NOMO-1 treated with dmso at 0.1 percent for 144 hours (cell line): ENCODE data around the gene GPC1.

ENCODE experiments used
- DNase-seq: peaks from one replicate; lab custom pipeline; 2025; ENCODE audit not compliant: unreplicated experiment; lab: John Stamatoyannopoulos, UW

GPC1 gene

DNA sequence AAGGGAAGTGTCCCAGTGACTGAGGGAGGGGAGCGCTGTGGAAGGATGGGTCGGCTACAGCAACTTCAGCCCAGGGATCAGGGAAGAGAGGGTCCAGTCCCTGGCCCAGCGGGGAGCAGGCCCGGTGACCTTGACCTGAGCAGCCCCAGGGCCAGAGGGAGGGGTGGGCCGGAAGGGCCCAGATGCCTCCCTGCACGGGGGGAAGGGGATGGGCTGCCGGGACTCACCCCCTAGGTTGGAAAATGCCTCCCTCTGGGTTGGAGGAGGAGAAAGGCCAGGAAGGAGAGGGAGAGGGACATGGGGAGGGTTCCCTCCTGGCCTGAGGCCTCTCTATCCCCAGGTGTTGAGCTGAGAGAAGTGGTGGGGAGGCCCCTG lies 19.8 kb downstream of the GPC1 start:
- DNase-seq: no peak

DNA sequence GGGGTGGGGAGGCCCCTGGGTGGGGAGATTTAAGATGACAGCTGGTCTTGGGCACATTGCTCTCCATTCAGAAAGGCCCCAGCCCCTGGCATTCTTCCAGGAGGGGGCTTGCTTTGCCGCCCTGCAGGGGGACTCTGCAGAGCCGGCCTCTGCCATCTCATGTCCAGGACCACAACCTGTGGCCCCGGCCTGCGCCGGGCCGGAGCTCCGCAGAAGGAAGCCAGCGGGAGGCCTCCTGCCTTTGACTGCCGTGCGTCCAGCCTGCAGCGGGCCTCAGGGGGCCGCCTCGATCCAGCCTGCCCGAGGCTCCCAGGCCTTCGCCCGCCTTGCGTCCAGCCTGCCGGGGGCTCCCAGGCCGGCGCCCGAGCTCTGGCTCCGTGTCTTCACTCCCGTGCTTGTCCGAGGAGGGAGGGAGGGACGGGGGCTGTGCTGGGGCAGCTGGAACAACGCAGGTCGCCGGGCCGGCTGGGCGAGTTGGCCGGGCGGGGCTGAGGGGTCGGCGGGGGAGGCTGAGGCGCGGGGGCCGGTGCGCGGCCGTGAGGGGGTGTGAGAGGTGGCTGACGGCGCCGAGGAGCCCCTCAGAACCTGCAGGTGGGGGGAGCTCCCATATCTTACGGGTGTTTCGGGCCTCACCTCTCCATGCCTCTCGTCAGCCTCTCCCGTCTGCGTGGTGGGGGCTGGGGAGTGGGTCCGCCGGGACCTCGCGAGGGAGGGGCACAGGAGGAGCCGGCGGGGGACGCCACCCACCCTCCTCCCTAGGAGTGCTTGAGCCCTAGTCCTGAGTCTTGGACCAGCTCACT lies 20.4 kb downstream of the GPC1 start:
- DNase-seq: no peak

- DNase-seq: no peak
These were observed 21.2 kb downstream of the GPC1 start for GRCh38 chr2:240456447-240457222.

- DNase-seq: no peak
These were observed 22.0 kb downstream of the GPC1 start for GRCh38 chr2:240457223-240458043.

DNA sequence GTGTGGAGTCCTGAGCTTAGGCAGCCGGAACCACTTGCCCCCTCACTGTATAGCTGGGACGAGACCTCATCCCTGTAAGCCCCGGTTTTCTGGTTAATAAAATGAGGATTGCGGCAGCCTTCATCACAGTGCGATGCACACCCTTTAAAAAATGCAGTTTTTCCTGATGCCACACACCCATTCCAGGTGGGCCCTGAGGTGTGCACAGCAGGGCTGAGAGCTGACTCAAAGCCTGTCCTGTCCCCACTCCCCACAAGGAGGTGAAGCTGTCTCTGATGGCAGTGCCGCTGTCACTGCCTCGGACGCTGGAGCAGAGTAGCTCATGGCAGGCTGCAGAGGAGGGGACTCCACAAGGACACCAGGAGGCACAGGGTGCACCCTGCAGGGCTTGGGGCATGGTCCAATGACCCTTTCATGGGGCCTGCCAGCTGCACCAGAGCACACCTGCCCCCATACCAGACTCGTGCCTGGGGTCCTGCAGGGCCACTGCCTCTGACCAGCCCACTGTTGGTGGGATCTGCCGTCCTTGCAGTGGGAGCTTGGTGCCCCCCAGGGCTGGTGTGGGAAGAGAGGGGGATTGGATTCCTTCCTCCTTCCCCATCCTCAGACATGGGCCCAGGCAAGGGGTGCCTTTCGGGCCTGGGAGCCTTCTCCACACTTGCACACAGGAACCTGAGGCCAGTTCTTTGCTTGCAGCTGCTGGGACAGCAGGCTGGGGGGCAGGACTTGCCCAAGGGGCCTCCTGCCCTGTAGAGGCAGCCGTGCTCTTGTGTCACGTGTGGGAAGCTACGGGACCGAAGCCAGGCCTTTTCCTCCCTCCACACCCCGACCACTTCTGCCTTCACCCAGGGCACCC lies 22.8 kb downstream of the GPC1 start:
- DNase-seq: no peak

DNA sequence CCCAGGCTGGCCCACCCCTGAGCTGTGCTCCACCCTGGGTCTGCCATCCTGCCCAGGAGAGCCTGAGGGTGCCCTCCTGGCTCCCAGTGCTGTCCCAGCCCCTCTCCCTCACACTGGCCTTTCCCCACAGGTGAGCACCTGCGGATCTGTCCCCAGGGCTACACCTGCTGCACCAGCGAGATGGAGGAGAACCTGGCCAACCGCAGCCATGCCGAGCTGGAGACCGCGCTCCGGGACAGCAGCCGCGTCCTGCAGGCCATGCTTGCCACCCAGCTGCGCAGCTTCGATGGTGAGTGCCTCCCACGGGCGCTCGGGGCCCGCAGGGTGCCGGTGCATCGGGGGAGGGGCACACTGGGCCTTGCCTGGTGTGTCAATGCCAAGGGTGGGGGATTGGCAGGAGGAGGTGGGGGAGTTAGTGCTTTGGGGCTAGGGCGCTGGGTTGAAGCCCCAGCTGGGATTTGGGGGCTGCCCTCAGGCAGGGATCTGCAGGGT lies 23.5 kb downstream of the GPC1 start:
- no peak for DNase-seq

GRCh38 chr2:240459401-240460252 lies 24.2 kb downstream of the GPC1 start:
- DNase-seq: no peak

DNA sequence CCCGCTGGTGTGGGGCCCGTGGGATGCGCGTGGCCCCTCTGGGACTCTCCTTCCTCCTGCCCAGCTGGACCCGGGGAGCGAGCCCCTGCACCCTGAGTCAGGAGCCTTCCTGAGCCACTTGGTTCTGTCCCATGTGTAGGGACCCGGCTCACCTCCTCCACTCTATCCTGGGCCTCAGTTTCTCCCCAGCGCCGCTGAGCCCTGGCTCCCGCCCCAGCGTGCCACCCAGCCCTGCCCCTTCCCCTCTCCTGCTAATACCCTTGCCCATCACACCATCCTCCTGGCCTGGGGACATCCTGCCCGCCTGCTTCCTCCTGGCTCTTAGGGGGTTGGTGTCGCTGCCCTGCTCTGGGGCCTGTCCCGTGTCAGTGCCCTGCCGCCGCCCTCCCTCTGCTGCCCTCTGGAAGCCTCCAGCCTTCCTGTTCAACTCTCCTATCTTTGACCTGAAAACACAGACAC lies 24.8 kb downstream of the GPC1 start:
- DNase-seq: no peak

- DNase-seq: no peak
These were observed 25.4 kb downstream of the GPC1 start for GRCh38 chr2:240460781-240461431.

- DNase-seq: no peak
These were observed 26.1 kb downstream of the GPC1 start for GRCh38 chr2:240461471-240462072.

DNA sequence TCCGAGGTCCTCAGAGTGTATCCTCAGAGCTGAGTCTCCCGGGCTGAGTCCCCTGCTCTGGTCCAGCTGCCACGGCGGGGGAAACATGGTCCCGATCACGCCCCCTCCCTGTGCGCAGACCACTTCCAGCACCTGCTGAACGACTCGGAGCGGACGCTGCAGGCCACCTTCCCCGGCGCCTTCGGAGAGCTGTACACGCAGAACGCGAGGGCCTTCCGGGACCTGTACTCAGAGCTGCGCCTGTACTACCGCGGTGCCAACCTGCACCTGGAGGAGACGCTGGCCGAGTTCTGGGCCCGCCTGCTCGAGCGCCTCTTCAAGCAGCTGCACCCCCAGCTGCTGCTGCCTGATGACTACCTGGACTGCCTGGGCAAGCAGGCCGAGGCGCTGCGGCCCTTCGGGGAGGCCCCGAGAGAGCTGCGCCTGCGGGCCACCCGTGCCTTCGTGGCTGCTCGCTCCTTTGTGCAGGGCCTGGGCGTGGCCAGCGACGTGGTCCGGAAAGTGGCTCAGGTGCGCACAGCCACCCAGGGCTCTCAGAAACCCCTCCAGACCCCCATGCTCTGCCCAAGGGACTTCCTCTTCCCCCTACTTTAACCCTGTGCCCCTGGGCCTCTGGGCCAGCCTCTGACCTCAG lies 26.7 kb downstream of the GPC1 start:
- no peak for DNase-seq

DNA sequence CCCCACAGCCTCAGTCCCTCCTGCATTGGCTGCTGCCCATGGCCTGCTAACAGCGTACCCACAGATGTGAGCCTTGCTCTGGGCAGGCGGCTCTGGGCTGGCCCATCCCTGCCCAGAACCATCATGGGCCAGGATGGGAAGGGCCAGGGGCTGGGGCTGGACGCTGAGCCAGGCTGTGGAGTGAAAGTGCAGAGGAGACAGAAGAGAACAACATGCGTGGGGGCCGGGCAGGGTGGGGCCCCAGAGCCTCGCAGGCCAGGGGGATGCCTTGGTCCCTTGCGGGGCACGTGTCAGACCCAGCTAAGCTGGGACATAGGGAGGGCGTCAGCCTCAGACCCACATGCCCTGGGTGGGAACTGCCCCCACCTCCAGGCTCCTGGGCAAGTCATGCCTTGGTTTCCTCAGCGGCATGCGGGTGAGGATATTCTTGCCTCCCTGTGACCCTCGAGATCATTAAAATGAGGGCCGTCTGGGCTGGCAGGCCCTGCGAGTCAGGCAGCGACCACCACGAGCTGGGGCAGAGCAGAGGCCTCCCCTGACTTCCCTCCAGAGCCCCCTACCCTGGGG lies 27.3 kb downstream of the GPC1 start:
- DNase-seq: no peak

DNA sequence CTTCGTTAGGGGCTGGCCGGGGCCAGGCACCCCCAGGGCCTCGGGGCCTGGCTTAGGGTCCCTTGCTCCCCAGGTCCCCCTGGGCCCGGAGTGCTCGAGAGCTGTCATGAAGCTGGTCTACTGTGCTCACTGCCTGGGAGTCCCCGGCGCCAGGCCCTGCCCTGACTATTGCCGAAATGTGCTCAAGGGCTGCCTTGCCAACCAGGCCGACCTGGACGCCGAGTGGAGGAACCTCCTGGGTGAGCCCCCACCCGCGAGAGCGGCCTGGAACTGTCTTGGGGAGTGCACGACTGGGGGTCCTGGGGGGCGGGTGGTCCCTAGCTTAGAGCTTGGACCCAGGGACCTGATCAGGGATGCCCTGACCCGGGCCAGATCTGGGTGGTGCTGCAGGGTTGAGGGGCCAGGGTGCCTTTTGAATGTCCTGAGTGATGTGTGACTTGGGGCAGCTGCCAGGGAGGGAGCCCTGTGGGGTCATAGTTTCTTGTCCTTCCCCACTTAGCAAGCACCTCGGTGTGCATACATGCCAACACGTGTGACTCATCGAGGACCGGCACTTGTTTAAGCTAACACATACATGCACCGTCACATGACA lies 27.9 kb downstream of the GPC1 start:
- DNase-seq: no peak

- DNase-seq: no peak
These were observed 28.5 kb downstream of the GPC1 start for GRCh38 chr2:240463866-240464481.

DNA sequence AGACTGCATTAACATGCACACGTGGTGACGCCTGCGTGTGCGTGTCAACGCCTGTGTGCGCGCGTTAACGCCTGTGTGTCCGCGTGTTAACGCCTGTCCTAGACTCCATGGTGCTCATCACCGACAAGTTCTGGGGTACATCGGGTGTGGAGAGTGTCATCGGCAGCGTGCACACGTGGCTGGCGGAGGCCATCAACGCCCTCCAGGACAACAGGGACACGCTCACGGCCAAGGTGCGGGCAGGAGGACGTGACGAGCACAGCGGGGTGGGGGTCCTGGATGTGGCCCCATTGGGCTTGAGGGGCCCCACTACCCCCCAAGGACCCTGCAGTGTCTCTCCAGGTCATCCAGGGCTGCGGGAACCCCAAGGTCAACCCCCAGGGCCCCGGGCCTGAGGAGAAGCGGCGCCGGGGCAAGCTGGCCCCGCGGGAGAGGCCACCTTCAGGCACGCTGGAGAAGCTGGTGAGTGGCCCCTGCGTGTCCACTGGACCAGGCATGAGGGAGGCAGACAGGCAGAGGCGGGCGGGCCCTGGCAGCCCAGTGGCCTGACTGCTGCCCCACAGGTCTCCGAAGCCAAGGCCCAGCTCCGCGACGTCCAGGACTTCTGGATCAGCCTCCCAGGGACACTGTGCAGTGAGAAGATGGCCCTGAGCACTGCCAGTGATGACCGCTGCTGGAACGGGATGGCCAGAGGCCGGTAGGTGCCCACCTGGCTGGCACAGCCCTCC lies 29.2 kb downstream of the GPC1 start:
- no peak for DNase-seq

DNA sequence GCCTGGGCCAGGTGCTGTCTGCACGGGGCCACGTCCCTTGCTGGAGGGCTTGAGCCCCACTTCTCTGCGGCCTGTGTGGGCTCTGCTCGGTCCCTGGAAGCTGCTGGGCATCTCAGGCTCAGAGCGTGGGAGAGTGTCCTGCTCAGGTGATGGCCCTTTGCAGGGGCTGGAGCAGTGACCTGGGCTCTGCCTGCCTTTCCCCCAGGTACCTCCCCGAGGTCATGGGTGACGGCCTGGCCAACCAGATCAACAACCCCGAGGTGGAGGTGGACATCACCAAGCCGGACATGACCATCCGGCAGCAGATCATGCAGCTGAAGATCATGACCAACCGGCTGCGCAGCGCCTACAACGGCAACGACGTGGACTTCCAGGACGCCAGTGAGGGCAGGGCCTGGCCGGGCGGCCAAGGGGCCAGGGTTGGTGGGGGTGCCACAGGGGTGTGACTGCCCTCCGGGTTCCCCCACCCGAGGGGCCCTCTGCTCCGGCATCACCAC lies 29.9 kb downstream of the GPC1 start:
- no peak for DNase-seq
